Stimulated activated CD4-positive, alpha-beta T cell treated with anti-CD3 and anti-CD28 coated beads, Interleukin-1b, Interleukin-23, amount 100 ng/mL, for 24 hours (primary cell): ENCODE data around the gene ITIH1.

Experiments
- DNase-seq, 4 experiments: peaks; one replicate each; pipeline ENCODE4 v3.0.0-alpha.2; 2020; ENCODE audit warnings: low read depth in 4 of 4, low spot score in 1 of 4

The ITIH1 gene

GRCh38 chr3:52788890-52789745, 11.7 kb downstream of the ITIH1 start:
- no peak for DNase-seq

- no peak for DNase-seq
These were observed 12.3 kb downstream of the ITIH1 start for GRCh38 chr3:52789746-52790040.

- DNase-seq = no peak
These were observed 12.9 kb downstream of the ITIH1 start for GRCh38 chr3:52790337-52790736.

- DNase-seq = no peak
These were observed 13.3 kb downstream of the ITIH1 start for GRCh38 chr3:52790741-52791140.

- no peak for DNase-seq
These were observed 14.0 kb downstream of the ITIH1 start for GRCh38 chr3:52791366-52791765.

GRCh38 chr3:52791928-52792327, 14.5 kb downstream of the ITIH1 start:
- DNase-seq = no peak

GRCh38 chr3:52792413-52792812, 15.0 kb downstream of the ITIH1 start:
- DNase-seq = no peak

GRCh38 chr3:52792961-52793695, 15.7 kb downstream of the ITIH1 start:
- no peak for DNase-seq

GRCh38 chr3:52793702-52794611, 16.6 kb downstream of the ITIH1 start:
- DNase-seq = no peak

- DNase-seq = no peak
These were observed 17.3 kb downstream of the ITIH1 start, which contains the start of gene ITIH3 for GRCh38 chr3:52794612-52795099. Gene ITIH3, plus strand, starts transcription at chr3:52794796. Its CDS starts 8 bp downstream, at chr3:52794804.

GRCh38 chr3:52795298-52795900, 18.0 kb downstream of the ITIH1 start:
- DNase-seq = no peak

- DNase-seq = no peak
These were observed 19.0 kb downstream of the ITIH1 start for GRCh38 chr3:52796411-52796810.

- DNase-seq = no peak
These were observed 21.1 kb downstream of the ITIH1 start for GRCh38 chr3:52798376-52798977.

GRCh38 chr3:52798978-52799476, 21.6 kb downstream of the ITIH1 start:
- DNase-seq = no peak

GRCh38 chr3:52800079-52800478, 22.7 kb downstream of the ITIH1 start:
- DNase-seq = no peak

GRCh38 chr3:52801839-52802238, 24.4 kb downstream of the ITIH1 start:
- DNase-seq = no peak

GRCh38 chr3:52805270-52806039, 28.1 kb downstream of the ITIH1 start:
- no peak for DNase-seq

- no peak for DNase-seq
These were observed 31.8 kb downstream of the ITIH1 start for GRCh38 chr3:52809149-52809548.

GRCh38 chr3:52809662-52810377, 32.4 kb downstream of the ITIH1 start:
- DNase-seq = no peak
